Lung (tissue), 12 donors: Measurements from ENCODE around the gene FCRLB. TPM values are rescaled to one million over a fixed set of nuclear protein-coding genes. Genes with fewer than 3 reads are reported as not detected.

Source experiments
- ATAC-seq: fragments of 200-7000 bp; cut with Tn5 transposase; one replicate; pipeline ENCODE4 v1.9.1; 2020; ENCODE audit warnings: moderate number of reproducible peaks; ENCODE audit not compliant: insufficient read depth, low FRiP score
- DNase-seq, 3 donors: peaks; one replicate each; pipeline ENCODE4 v3.0.0-alpha.2; 2013 to 2017
- H3K27ac ChIP-seq, 2 donors: one replicate each; pipeline ENCODE4 v1.5.1; 2013; ENCODE audit warnings: mild to moderate bottlenecking in 2 of 2, moderate library complexity in 2 of 2, control low read depth in 1 of 2, inconsistent platforms in 1 of 2, low read depth in 1 of 2, low read length in 1 of 2
- H3K27me3 ChIP-seq, 3 donors: one replicate each; pipeline ENCODE4 v1.5.1; 2013; ENCODE audit warnings: low read length in 2 of 3; ENCODE audit not compliant: control insufficient read depth in 3 of 3, insufficient read depth in 3 of 3
- H3K36me3 ChIP-seq, 4 donors: one replicate each; pipeline ENCODE4 v1.5.1; 2013; ENCODE audit warnings: low read length in 4 of 4, mild to moderate bottlenecking in 1 of 4, moderate library complexity in 1 of 4; ENCODE audit not compliant: control insufficient read depth in 4 of 4, insufficient read depth in 4 of 4
- H3K4me1 ChIP-seq, 5 donors: one replicate each; pipeline ENCODE4 v1.5.1; 2013; ENCODE audit warnings: low read length in 5 of 5, mild to moderate bottlenecking in 2 of 5, moderate library complexity in 1 of 5; ENCODE audit not compliant: control insufficient read depth in 5 of 5, insufficient read depth in 5 of 5
- H3K4me3 ChIP-seq: one replicate; pipeline ENCODE4 v1.5.1; 2013; ENCODE audit warnings: mild to moderate bottlenecking, control low read depth, moderate library complexity
- H3K9ac ChIP-seq, 2 donors: one replicate each; pipeline ENCODE4 v1.5.1; 2013; ENCODE audit warnings: low read length in 2 of 2, control low read depth in 1 of 2; ENCODE audit not compliant: insufficient read depth in 1 of 2
- H3K9me3 ChIP-seq, 4 donors: one replicate each; pipeline ENCODE4 v1.5.1; 2013; ENCODE audit warnings: low read length in 3 of 4, mild to moderate bottlenecking in 1 of 4, moderate library complexity in 1 of 4; ENCODE audit not compliant: control insufficient read depth in 4 of 4, insufficient read depth in 3 of 4
- WGBS, 2 donors: extraction: QIAGEN DNeasy Blood & Tissue Kit; methylation state at CpG; one replicate each; pipeline ENCODE4 v1.1.7; 2013; 5-methylcytosine and 5-hydroxymethylcytosine counted together
- polyA plus RNA-seq, 2 donors: library from polyadenylated mRNA; stranded (reverse); fragments of 200-250 nt; gene quantifications; one replicate each; pipeline ENCODE4 v1.2.1, GENCODE V29; 2013
- total RNA-seq, 2 donors: library from RNA; depleted of rRNA in 1 of 2; stranded (reverse); fragments of >200 nt in 1 of 2; gene quantifications; one replicate each; pipeline ENCODE4 v1.2.1, GENCODE V29; 2014 to 2021
- TF ChIP-seq, protein P1 (sequence below): IDR thresholded peaks from 2 replicates; pipeline ENCODE4 v1.5.1; 2012; ENCODE audit warnings: mild to moderate bottlenecking; ENCODE audit errors: control extremely low read depth, extremely low read depth
- donor health status: control.
- donor health status: control.
- donor health status: Bipolar disorder and iron deficiency.
- donor health status: healthy.
- donor health status: DM: yes; HTN: yes; CAD: no.

FCRLB gene
- total and polyA plus RNA-seq, 4 donors, result 0.34 to 0.90 (median 0.72) TPM

DNA sequence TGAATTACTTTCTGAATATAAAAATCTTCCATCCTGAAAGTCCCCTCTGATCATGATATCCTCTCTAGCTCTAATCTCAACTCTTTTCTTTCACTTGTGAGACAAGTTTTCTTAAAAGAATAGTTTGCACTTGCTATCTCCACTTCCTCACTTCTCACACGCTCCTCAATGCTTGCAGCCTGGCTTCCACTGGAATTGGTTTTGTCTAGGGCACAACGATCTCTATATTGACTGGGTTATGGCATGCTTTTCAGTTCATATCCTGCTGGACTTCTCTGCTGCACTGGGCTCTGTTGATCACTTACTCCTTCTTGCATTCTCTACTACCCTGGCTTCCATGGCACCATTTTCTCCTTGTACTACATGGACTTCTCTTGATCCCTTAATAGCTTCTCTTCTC lies 13.8 kb upstream of the FCRLB start:
- H3K9ac ChIP-seq, result no peak overlapping the region
- no peak overlapping the region for H3K27ac ChIP-seq
- no peaks in the 10 kb centered on the region for H3K9me3 ChIP-seq
- no peaks in the 10 kb centered on the region for H3K4me1 ChIP-seq
- DNase-seq (no peak), ATAC-seq (no peak)
- H3K4me3 ChIP-seq, result no peak overlapping the region
- H3K27me3 ChIP-seq, result no peaks in the 10 kb centered on the region
- WGBS, 2 donors, result 86 to 93% methylated on average over 2 of the region's 2 CpGs
- TF ChIP-seq, protein P1, sequence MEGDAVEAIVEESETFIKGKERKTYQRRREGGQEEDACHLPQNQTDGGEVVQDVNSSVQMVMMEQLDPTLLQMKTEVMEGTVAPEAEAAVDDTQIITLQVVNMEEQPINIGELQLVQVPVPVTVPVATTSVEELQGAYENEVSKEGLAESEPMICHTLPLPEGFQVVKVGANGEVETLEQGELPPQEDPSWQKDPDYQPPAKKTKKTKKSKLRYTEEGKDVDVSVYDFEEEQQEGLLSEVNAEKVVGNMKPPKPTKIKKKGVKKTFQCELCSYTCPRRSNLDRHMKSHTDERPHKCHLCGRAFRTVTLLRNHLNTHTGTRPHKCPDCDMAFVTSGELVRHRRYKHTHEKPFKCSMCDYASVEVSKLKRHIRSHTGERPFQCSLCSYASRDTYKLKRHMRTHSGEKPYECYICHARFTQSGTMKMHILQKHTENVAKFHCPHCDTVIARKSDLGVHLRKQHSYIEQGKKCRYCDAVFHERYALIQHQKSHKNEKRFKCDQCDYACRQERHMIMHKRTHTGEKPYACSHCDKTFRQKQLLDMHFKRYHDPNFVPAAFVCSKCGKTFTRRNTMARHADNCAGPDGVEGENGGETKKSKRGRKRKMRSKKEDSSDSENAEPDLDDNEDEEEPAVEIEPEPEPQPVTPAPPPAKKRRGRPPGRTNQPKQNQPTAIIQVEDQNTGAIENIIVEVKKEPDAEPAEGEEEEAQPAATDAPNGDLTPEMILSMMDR, result no peak
- no peaks in the 10 kb centered on the region for H3K36me3 ChIP-seq

- H3K4me3 ChIP-seq, result no peak overlapping the region
- no peak overlapping the region for H3K27ac ChIP-seq
- 80 to 83% methylated on average over 4 of the region's 4 CpGs for WGBS, 2 donors
- DNase-seq (no peak), ATAC-seq (no peak)
- no peak overlapping the region for H3K9ac ChIP-seq
- no peaks in the 10 kb centered on the region for H3K36me3 ChIP-seq
- H3K9me3 ChIP-seq, result no peaks in the 10 kb centered on the region
- TF ChIP-seq, protein P1, result no peak
- no peaks in the 10 kb centered on the region for H3K4me1 ChIP-seq
- H3K27me3 ChIP-seq, result no peaks in the 10 kb centered on the region
Measured at GRCh38 chr1:161709373-161709772, 12.0 kb upstream of the FCRLB start.

DNA sequence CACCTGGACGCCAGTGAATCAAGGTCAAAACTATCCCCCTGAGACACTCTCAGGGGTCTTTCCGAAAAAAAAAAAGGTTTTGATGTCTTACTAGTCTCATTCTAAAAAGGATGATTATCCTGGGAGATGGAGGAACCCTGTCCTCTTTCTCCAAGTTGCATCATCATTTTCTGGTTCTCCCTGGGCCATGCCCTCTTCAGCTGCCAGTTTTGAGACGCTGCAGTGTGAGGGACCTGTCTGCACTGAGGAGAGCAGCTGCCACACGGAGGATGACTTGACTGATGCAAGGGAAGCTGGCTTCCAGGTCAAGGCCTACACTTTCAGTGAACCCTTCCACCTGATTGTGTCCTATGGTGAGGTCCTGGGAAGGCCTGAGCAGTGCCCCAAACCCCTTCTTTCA lies 10.8 kb upstream of the FCRLB start:
- Histone ChIP-seq H3K27ac (no peak overlapping the region), H3K36me3 (no peaks in the 10 kb centered on the region), H3K4me1 (no peaks in the 10 kb centered on the region), H3K4me3 (no peak overlapping the region), H3K9me3 (no peaks in the 10 kb centered on the region), H3K27me3 (no peaks in the 10 kb centered on the region), H3K9ac (no peak overlapping the region)
- TF ChIP-seq, protein P1, result no peak
- DNase-seq, result no peak
- ATAC-seq, result no peak
- 84 to 91% methylated on average over 4 of the region's 4 CpGs for WGBS, 2 donors

DNA sequence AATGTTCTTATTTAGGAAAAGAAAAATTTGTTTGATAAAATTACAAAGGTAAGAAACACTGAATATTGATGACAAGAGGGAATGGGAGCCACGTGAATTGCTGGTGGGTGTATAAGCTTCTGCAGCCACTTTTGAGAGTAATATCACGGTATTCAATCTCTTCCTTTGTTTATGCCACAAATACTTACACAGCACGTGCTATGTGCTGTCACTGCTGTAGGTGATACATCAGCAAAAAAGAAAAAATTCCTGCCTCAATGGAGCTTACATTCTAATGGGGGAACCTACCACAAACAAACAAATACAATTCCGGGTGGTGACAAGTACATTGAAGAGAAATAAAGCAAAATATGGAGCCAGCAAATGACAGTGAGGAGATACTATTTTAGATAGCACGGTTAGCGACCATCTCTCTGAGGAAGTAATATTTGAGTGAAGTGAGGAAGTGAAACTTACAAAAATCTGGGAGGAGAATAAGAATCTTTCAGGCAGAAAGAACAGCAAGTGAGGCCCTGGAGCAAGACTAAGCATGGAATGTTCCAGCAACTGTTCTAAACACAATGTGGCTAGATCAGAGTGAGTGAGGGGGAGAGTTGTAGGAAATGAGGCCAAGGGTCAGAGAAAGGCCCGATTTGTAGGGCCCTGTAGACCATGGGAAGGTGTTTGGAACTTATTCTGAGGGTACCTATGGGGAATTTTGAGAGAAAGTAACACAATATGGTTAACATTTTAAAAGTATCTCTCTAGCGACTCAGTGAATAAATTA lies 2.6 kb upstream of the FCRLB start:
- H3K4me3 ChIP-seq, result no peak overlapping the region
- TF ChIP-seq, protein P1, result no peak
- H3K27me3 ChIP-seq, result peaks cover 0 to 5% (median 2%) of the 10 kb centered on the region in 3 donors
- H3K9me3 ChIP-seq, result peaks cover 0 to 2% (median 0%) of the 10 kb centered on the region in 4 donors
- no peaks in the 10 kb centered on the region for H3K36me3 ChIP-seq
- no peak for ATAC-seq
- peaks cover 0 to 5% (median 0%) of the 10 kb centered on the region in 5 donors for H3K4me1 ChIP-seq
- no peak overlapping the region for H3K9ac ChIP-seq
- 51 to 55% methylated on average over 8 of the region's 8 CpGs for WGBS, 2 donors
- no peak overlapping the region for H3K27ac ChIP-seq
- DNase-seq, result no peak
